Heart left ventricle (tissue), 13 donors: ENCODE results near the gene PCDH15.

Source experiments
- POLR2A ChIP-seq, 2 donors: fragments of 450-650 bp; IDR thresholded peaks; one replicate each; pipeline ENCODE4 v1.6.1; 2017; ENCODE audit warnings: antibody characterized with exemption in 2 of 2, mild to moderate bottlenecking in 2 of 2, moderate library complexity in 2 of 2
- TF ChIP-seq, protein P1 (sequence below), 12 donors: fragments of 200-600 bp; sonication (generic) in 4 of 12; IDR thresholded peaks; one replicate each; pipeline versions ENCODE4 v1.5.0 to v1.8.0; 2018 to 2022; ENCODE audit warnings: antibody characterized with exemption in 12 of 12, mild to moderate bottlenecking in 5 of 12
- donor health status: ischemic (EF 13 %, LVEDD 7.1; RV severe dilation, severe dysfunction).
- donor health status: DM: no; HTN: yes; CAD: no.
- donor health status: DM: no; HTN: no; CAD: no.
- donor health status: ischemic (EF 25% LVEDD 6.9; RV normal size, moderate dysfunction).
- donor health status: ischemic (EF 25% LVEDD 5.7; RV mildly dilated, moderate dysfunction).
- donor health status: ischemic (EF 35%, LVEDD 5.7; RV mildly dilated, moderate dysfunction).
- donor health status: nonischemic (EF 11% LVEDD 7.7; RV severe dilation, severe dysfunction).
- donor health status: DM: yes; HTN: yes; CAD: no.
- donor health status: PGD.
- donor health status: ischemic (EF 29% LVEDD 5.4; RV normal size, mild dysfunction).
- donor health status: nonischemic (EF 23%, LVEDD 6.1; RV moderate dilation, normal function).

- TF ChIP-seq POLR2A (IDR thresholded peaks at IDR 0.05), result no peak
- TF ChIP-seq, protein P1, sequence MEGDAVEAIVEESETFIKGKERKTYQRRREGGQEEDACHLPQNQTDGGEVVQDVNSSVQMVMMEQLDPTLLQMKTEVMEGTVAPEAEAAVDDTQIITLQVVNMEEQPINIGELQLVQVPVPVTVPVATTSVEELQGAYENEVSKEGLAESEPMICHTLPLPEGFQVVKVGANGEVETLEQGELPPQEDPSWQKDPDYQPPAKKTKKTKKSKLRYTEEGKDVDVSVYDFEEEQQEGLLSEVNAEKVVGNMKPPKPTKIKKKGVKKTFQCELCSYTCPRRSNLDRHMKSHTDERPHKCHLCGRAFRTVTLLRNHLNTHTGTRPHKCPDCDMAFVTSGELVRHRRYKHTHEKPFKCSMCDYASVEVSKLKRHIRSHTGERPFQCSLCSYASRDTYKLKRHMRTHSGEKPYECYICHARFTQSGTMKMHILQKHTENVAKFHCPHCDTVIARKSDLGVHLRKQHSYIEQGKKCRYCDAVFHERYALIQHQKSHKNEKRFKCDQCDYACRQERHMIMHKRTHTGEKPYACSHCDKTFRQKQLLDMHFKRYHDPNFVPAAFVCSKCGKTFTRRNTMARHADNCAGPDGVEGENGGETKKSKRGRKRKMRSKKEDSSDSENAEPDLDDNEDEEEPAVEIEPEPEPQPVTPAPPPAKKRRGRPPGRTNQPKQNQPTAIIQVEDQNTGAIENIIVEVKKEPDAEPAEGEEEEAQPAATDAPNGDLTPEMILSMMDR (IDR thresholded peaks at IDR 0.05), result no peak
Observed at GRCh38 chr10:53930648-53931047, 870.4 kb downstream of the PCDH15 start.
